ENCODE data around the gene NKX2-3.

Gene NKX2-3

DNA sequence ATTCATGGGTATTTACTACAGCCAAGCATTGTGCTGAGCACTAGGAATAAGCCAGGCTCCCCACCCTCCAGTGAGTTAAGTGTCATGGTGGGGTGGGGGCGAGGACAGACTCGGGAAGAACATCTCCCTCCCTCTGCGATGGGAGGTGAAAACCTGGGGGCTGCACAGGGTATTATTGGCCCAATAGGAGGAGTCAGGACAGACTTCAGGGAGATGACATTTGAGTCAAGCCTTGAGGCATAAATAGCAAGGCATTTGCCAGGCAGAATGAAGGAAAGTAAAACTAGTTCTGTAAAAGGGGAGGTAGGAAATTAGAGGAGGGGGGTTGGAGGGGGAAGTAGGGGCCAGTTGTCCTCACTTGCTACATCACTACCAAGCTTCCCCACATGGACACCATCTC, 18.9 kb downstream of the NKX2-3 start:
- TF ChIP-seq, protein P1, sequence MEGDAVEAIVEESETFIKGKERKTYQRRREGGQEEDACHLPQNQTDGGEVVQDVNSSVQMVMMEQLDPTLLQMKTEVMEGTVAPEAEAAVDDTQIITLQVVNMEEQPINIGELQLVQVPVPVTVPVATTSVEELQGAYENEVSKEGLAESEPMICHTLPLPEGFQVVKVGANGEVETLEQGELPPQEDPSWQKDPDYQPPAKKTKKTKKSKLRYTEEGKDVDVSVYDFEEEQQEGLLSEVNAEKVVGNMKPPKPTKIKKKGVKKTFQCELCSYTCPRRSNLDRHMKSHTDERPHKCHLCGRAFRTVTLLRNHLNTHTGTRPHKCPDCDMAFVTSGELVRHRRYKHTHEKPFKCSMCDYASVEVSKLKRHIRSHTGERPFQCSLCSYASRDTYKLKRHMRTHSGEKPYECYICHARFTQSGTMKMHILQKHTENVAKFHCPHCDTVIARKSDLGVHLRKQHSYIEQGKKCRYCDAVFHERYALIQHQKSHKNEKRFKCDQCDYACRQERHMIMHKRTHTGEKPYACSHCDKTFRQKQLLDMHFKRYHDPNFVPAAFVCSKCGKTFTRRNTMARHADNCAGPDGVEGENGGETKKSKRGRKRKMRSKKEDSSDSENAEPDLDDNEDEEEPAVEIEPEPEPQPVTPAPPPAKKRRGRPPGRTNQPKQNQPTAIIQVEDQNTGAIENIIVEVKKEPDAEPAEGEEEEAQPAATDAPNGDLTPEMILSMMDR (IDR thresholded peaks at IDR 0.05), result no peak

DNA sequence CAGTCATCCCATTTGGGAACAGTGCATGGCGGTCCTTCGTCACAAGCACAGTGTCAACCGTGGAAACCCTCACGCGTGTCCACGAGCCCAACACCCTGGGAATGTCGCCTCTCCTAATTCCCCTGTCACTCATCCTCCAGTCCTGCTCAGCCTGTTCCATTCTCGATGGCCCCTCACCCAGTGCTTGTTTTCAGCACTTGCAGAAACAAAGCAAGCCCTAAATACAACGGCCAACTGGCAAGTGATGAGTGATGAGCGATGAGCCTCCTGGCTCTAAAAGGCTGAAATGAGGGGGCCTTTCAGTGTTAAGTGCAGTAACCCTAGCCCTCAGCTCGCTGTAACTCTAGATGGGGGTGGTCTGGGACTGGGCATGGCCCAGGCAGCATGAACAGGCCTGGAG, 22.6 kb downstream of the NKX2-3 start:
- TF ChIP-seq, protein P1 (IDR thresholded peaks at IDR 0.05), result no peak

DNA sequence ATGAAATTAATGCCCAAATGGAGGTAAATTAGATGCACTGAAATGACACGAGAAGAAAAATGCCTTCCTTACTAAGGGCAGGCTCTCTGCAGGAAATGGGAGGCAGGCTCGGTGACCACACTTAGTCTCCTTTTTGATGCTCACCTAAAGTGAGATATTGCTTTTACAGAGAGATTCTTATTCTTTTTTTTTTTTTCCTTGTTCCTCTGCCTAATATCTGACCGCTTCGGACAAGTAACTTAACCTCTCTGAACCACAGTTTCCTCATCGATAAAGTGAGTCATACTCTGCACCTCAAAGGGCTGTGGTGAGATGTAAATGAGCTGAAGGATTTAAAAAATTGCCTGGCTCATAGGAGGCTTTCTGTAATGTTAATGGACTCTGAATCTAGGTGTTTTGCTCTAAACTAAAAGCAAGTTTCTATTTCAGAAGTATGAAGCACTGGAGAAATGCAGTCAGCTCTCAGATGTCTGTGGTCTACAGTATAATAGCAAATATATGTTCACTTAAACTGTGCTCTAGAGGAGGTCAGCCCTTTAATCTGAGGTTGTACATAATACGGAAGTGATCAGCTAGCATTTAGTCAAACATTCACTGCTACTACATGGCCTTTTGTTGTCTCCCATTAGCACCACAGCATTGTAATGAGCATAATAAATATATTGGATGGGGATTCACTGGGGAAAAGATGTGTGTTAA, 23.2 kb downstream of the NKX2-3 start:
- TF ChIP-seq, protein P1 (IDR thresholded peaks at IDR 0.05), result no peak

DNA sequence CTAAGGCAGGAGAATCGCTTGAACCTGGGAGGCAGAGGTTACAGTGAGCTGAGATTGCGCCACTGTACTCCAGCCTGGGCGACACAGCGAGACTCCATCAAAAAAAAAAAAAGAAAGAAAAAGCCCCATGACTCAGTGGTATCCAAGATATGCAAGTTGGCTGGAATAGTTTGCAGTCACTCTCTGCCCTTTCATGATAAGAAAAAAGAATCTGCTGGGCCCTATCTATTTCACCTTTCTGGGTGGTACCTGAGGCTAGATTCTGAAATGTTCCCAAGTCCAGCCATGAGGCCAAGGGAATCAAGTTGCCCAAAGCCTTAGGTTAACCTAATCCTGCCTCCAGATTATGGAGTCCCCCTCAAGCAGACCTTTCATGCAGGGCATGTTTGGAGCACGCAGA, 24.3 kb downstream of the NKX2-3 start:
- TF ChIP-seq, protein P1 (IDR thresholded peaks at IDR 0.05), result no peak

DNA sequence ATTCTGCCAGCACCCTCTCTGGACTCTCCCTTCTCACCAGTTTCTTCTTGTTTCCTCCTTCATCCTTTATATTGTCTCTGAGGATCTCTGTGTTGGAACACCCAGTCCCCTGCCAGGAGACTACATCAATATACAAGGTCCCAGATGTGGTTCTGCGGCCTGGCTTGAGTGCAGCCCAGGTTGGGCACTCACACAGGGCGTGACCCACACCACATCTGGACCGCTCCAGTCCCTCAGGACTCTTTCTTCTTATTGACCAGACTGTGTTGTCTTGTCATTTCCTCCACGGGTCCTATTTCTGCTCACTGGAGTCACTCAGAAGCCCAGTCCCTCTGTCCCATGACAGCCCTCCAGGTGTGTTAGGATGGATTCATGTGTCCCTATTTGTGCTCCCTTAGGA, 26.0 kb downstream of the NKX2-3 start:
- TF ChIP-seq, protein P1 (IDR thresholded peaks at IDR 0.05), result no peak

DNA sequence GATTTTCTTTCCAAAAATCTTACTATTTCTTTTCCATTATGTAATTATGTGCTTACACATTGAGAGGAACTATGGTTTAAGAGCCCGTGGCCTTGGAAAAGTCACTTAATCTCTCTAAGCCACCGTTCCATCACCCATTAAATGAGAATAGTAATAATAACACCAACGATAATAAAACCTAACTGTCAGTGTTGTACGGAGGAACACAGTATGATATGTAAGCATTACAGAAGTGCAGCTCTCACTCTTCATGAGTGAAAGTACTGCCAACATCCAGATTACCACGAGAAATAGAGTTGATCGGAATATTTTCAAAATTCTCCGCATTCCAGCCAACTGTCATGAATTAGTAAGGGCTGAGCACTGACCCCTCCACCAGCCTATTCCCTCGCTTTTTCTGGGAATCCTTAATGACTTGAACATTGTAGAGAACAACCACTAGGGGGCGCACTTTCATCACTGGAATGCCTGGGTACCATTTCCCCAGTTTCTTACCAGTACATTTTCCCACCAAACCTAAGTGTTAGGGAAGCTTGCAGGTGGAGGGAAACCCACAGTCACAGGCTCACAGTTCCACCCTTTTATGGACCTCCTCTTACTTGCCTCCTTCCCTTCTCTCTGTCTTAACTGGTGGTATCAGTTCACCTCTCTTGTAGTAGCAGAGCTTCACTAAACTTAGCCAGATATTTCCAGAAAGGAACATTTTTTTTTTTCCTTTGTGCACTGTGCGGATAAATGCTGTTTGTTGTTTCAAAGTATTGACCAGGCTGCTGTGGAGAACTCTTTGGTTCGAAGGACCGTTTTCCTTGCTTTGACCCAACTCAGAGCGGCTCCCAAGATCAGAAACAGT, 27.8 kb downstream of the NKX2-3 start:
- TF ChIP-seq, protein P1 (IDR thresholded peaks at IDR 0.05), result peak; percentile 52

DNA sequence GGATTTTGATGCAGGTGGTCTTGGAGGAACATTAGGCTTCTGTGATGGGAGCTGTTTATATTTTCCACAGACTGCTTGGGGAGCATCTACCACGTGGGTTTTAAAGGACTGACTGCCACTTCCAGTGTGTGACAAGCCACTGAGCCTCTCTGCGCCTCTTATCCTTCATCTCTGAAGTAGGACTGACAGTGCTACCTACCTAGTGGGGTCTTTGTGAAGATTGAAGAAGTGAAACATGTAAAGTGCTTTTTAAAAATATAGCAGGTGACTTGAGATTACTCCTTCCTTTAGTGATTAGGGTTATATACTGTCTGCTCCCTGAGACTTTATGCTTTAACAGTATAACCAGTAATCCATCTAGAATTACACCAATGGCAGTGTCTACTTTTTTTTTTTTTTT, 29.9 kb downstream of the NKX2-3 start:
- TF ChIP-seq, protein P1 (IDR thresholded peaks at IDR 0.05), result no peak
